ENCODE data around the gene RANGAP1.

- TF ChIP-seq, protein P1, sequence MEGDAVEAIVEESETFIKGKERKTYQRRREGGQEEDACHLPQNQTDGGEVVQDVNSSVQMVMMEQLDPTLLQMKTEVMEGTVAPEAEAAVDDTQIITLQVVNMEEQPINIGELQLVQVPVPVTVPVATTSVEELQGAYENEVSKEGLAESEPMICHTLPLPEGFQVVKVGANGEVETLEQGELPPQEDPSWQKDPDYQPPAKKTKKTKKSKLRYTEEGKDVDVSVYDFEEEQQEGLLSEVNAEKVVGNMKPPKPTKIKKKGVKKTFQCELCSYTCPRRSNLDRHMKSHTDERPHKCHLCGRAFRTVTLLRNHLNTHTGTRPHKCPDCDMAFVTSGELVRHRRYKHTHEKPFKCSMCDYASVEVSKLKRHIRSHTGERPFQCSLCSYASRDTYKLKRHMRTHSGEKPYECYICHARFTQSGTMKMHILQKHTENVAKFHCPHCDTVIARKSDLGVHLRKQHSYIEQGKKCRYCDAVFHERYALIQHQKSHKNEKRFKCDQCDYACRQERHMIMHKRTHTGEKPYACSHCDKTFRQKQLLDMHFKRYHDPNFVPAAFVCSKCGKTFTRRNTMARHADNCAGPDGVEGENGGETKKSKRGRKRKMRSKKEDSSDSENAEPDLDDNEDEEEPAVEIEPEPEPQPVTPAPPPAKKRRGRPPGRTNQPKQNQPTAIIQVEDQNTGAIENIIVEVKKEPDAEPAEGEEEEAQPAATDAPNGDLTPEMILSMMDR (IDR thresholded peaks at IDR 0.05) = no peak
- TF ChIP-seq POLR2A (IDR thresholded peaks at IDR 0.05) = no peak
Observed at GRCh38 chr22:41222846-41223507, 63.0 kb downstream of the RANGAP1 start.
